Peyer's patch (tissue), 4 donors: ENCODE measurements around the gene SLC9A8.

ENCODE experiments used
- CTCF ChIP-seq, 6 experiments: fragments of 450-650 bp in 4 of 6; fragments of 200-600 bp in 2 of 6; sonication (generic) in 1 of 6; IDR thresholded peaks; one replicate each; pipeline ENCODE4 v1.5.1; 2017 to 2019; ENCODE audit warnings: antibody characterized with exemption in 6 of 6, mild to moderate bottlenecking in 3 of 6, moderate library complexity in 1 of 6
- POLR2A ChIP-seq, 2 donors: fragments of 450-650 bp; IDR thresholded peaks; one replicate each; pipeline ENCODE4 v1.5.1; 2017; ENCODE audit warnings: antibody characterized with exemption in 2 of 2, mild to moderate bottlenecking in 2 of 2, moderate library complexity in 2 of 2

GRCh38 chr20:49803418-49803817 lies 9.2 kb upstream of the SLC9A8 start:
- no peak for TF ChIP-seq CTCF (IDR thresholded peaks at IDR 0.05)
- TF ChIP-seq POLR2A (IDR thresholded peaks at IDR 0.05), result no peak
